Measurements from ENCODE around the gene TGFBR3L.

- TF ChIP-seq CTCF (IDR thresholded peaks at IDR 0.05) (no peak), EZH2 (IDR thresholded peaks at IDR 0.05) (no peak), EZH2phosphoT487 (IDR thresholded peaks at IDR 0.05) (no peak)
These were observed 978 bp upstream of the TGFBR3L start for GRCh38 chr19:7913652-7914051.

All from neural progenitor cell (in vitro differentiated cells).